HG03064 (cell line): ENCODE results near the gene ATP10D.

Experiments used
- ATAC-seq: cut with Tn5 transposase; IDR thresholded peaks from one replicate; pipeline ENCODE4 v1.9.1; 2021; ENCODE audit warnings: low read depth; ENCODE audit not compliant: unreplicated experiment

ATP10D gene

DNA sequence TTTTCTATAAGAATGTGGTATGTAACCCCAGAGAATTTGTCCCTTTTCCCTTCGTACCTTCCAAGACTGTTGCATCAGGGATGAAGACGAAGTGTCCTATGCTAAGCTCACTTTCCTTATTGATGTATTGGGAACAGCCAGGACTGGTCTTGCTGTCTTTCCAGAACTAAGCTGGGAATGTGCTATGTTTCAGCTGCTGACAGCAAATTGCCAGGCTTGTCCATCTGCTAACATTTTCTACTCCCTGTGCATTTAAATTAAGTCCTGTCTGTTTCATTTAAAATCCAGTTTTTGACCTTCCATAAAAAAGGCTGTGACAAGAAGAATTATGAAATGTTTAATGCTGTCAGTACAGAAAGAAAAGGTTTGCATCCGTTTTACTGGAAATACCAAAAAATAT is 87.9 kb downstream of the ATP10D start:
- ATAC-seq: no peak

DNA sequence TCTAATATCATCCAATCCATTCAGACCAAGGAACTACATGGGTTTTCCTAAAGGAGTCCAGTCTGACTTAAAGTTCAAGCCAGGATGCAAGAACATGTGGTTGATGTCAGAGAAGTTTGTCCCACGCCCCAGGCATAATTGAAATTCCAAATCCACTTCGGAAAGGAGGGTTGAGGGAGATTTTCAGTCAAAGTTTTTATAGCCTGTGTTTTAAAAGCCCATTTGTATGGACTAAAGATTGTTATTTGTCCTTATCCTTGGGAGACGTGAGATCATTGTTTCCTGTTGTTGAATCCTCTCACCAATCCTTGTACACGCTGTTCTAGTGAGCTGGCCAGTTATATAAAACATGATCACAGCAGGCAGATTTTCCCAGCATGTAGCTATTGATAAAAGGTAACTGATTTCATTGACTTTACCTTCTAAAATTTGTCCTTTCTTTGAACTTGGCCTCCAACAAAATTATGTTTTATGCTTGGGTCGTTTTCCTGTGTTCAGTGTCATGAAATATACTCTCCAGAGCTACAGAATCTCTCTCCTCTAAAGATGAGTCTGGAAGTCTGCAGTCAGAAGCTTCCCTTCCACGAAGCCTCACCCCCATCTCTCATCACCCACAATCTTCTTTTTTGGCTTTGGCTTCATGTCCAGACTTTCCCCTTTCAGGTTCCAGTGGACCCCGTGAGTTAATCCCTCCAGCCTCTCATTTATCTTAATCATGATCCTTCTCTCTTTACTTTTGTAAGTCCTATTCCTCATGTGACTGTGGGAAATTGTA is 92.9 kb downstream of the ATP10D start:
- ATAC-seq: no peak

DNA sequence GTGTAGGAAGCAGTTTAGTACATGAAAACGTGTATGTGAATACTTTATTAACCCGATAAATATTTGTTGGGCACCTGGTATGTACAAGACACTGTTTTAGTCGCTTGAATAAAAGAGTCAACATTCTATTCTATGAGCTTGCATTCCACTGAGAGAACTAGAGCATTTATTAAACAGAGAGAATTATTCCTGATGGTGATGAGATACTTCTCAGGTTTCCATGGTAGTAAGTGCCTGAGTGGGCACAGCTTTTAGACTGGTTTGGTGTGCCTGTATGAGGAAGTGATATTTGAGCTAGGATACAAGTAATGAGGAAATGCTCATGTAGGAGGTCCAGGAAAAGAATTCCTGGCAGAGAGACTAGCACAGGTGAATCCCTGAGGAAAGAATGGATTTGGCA is 94.2 kb downstream of the ATP10D start:
- no peak for ATAC-seq

DNA sequence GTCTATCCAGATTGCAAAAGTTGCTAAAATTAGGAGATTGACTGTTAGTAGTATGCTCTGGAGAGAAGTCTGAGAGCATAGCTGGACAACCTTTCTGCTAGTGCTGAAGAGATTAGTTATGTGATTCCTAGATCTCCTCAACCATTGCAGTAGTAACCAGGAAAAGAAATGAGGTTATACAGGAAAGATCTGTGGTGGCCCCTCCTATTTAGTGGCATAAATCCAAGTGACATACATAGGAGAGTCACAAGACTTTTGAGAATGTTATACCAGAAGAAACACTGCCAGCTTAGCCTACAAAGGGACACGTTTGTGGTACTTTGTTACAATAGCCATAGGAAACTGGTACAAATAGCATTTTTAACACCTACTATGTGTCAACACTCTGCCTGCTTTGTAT is 105.2 kb downstream of the ATP10D start:
- no peak for ATAC-seq

DNA sequence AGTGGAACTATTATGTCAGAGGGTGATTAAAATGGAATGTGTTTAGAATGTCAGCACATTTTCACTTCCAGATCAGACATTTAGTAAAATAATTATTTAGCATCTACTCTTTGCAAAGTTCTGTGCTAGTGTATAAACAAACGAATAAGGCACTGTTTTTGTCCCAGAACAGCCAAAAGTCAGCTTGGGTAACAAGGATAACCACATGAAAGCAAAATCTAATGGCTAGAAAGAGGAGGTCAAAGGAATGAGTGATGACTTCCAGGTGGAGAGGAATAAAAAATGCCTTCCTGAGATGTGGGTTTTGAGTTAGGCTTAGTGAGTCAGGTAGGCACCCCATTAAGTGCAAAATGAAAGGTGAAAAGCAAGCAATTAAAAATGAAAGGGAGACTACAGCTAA is 112.6 kb downstream of the ATP10D start:
- ATAC-seq: no peak

DNA sequence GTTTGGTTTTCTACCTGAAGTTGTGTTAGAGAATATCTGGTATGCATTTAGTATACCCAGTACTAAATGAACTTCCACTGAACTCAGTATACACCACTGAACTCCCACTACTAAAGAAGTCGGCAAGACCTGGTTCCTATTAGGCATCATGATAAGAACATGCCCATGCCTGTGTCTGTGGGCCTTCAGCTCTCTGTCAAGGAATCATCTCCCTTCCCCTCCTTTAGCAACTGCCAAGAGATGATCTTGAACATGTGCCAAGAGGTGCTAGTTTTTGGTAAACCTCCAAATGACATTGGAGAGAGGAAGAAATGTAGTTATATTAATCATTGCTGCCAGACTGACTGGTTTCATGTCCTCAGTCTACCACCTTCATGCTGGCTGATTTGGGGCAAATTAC is 113.2 kb downstream of the ATP10D start:
- no peak for ATAC-seq

DNA sequence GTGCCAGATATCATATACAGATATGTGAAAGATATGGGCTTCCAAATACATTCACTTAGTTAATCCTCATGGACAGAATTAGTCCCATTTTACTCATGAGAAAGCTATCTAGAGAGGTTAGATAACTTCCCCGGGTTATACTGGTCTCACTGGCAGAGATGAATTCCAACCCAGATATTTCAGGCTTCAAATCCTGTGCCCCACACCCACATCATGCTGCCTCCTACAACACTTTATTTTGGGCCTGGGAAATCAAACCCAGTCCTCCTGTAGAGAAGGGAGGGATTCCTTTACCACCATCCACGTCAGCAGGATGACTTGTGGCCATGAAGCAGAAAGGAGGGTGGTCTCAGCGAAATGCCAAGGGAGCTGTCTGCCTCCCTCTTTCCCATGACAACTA is 113.8 kb downstream of the ATP10D start:
- no peak for ATAC-seq

DNA sequence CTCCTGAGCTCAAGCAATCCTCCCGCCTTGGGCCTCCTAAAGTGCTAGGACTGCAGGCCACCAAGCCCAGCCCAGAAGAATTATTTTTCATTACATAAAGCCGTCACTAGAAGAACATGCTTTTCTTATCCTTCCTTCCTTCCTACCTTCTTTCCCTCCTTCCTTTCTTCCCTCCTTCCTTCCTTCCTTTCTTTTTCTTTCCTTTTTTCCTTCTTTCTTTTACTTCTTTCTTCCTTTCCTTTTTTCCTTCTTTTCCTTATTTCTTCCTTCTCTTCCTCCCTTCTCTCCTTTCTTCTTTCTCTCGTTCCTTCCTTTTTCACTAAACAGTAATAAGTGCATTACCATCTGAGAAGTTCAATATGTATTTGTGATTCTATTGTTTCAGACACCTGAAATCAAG is 121.4 kb downstream of the ATP10D start:
- ATAC-seq: no peak

DNA sequence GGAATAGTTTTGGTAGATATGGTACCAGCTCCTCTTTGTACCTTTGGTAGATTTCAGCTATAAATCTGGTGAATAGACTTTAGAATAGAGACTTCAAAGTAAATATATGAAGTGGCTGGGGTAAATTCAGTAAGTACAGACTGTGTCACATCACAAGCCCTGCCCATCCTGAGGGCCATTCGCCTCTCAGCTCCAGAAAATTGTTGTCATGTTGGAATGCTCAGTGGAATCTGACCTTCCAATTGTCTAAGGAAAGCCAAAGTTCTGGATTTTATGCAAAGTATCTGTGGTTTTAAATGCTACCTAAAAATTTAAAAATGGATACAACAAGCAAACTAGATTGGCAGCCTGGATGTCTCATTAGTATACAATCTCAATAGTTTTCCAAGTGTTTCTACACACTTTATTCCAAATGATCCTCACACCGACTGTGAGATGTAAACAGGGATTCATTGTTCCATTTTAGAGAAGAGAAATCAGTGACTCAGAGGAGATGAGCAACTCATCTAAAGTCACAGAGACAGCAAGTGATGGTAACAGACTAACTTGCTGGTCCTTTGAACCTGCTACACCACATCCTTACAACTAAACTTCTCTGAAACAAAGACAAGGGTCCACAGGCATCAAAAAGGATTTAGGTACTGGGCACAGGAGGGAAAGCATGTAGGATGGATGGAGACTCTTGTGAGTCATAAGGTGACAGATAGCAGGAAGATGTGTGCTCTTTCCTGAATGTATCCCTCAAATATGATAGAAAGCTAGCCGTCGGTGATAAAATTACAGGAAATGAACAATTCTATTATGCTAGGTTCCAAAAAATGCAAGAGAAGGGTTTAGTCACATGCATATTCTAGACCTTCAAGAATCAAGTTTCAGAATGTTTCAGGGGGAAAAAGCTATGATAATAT is 127.3 kb downstream of the ATP10D start:
- no peak for ATAC-seq

DNA sequence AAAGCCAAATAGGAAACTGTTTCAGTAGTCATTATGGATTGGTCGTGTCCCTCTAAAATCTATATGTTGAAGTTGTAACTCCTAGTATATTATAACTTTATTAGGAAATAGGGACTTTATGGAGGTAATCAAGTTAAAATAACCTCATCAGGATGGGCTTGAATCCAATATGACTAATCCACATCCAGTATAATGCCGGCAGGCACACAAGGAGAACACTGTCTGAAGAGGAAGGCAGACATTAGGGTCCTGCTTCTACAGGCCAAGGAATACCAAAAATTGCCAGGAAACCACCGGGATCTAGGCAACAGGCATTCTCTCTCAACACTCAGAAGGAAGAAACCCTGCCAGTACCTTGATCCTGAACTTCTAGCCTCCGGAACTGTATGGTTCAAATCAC is 130.3 kb downstream of the ATP10D start:
- ATAC-seq: no peak

DNA sequence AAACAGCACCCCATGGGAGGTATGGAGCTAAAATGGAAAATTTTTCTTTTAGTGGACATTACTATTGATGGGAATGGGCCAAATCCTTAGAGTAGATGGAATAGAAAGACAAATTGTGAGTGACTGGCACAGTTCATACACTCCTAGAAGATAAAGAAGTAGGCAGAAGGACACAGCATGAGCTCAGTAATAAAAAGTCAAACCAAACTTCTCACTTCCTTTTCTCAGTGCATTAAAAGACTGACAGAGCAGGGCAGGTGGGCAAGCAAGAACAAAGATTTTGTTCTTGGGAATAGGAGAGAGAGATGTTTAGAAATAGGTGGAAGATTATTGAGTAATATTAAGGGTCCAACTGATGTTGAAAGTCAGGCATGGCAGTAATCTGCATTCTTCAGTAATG is 132.5 kb downstream of the ATP10D start:
- ATAC-seq: no peak

DNA sequence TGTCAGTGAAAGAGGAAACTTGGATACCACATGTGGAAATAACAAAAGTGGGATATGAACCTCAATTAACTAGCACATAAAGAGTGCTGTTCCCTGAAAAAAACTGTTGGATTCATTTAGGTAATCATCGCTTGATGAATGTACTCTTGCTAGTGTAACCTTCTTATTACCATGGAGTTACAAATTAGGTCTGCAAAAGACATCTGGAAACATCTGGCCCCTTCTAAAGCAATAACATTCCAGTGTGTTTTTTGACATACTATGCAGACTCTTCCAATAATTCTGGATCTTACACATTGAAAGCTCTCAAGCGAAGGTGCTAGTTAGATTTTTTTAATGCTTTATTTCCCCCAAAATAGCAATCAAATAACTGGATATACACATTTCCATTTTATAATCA is 134.6 kb downstream of the ATP10D start:
- ATAC-seq: no peak

DNA sequence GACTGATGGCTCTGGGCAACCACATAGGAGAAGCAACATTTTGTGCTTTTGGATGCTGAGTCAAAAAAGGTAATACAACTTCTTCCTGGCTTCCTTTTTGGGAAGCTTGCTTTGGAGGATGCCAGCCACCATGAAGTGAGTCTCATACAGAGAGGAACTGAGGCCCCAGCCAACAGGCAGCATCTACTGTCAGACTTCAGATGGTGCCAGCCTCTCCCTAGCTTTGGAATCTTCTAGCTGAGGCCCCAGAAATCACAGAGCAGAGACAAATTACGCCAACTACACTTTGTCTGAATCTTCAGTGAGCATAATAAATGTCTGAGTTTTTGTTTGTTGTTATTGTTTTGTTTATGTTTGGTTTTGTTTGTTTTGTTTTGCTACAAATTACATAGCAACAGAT is 136.1 kb downstream of the ATP10D start:
- ATAC-seq: no peak

DNA sequence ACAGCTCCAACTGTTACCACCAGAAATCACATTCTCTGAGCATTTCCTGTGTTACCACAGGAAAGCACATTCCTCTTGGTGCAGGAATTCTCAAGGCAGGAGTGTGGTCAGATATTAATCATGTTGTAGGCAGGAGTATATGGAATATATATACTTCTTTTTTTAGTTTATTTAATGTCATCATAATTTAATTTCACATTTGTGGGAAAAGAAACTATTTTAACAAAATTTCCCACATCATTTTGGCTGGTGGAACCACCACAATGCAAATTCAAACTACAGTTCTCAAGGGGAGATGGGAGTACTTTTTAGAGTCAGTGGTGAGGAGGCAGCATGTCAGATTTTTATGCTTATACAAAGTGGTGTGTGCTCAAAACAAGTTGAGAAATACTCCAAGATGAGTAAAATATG is 139.0 kb downstream of the ATP10D start:
- ATAC-seq: no peak

DNA sequence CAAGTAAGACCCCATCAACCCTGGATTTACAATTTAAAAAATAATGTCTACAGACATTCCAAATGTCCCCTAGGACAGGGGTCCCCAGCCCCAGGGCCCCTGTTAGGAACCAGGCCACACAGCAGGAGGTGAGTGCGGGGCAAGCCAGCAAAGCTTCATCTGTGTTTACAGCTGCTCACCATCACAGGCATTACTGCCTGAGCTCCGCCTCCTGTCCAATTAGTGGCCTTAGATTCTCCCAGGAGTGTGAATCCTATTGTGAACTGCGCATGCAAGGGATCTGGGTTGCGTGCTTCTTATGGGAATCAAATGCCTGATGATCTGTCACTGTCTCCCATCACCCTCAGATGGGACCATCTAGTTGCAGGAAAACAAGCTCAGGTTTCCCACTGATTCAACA is 146.1 kb downstream of the ATP10D start:
- ATAC-seq: no peak

DNA sequence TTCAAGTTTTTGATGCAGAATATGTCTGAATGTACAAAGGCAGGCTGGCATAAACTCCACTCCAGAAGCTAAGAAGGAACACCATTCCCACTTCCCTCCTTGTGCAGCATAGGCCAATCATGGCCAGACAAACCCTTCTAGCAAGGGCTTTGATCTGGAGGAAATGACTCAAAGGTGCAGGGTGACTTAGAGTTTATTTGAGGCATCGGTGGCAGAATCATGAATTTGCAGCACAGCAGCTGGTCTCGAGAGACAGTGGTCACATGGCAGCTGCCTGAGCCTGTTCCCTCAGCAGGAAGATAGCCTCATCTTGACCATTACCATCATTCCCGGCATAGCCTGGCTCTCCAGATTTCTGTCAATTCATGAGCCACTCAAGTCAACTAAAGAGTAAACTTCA is 154.5 kb downstream of the ATP10D start:
- no peak for ATAC-seq

DNA sequence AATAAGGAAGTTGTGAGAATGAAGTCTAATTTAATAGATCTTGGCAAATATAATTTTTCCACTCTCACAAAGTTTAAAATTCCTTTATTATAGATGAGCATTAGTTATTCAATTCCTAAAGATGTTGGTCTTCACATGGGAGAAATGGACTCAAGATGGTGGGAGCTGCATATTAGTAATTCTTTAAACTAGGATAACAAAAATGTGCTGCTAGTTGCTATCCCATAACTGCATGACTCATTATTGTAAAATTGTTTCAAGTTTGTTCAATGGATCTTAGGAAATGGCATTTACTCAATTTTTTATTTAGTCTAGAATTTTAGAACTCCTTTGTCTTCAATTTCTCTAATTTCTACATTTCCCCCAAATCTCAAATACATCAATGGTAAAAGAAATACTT is 155.8 kb downstream of the ATP10D start:
- ATAC-seq: no peak

DNA sequence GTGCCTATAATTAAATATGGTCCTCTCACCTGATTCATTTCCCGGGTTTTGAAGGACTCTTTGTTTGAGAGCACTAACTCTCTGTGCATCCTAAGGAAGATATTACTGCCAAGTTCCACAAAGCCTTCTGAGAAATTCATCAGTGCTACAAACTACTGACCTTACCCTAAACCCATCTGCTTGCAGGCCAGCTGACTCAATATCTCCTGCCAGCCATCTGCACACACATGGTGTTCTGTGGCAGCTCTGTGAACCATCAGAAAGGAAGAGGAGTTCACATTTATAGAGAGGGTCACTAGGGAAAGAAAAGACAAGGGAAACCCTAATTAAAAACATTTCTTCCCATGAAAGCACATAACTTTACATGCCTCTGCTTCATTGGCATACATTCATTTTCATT is 156.7 kb downstream of the ATP10D start:
- ATAC-seq: no peak

DNA sequence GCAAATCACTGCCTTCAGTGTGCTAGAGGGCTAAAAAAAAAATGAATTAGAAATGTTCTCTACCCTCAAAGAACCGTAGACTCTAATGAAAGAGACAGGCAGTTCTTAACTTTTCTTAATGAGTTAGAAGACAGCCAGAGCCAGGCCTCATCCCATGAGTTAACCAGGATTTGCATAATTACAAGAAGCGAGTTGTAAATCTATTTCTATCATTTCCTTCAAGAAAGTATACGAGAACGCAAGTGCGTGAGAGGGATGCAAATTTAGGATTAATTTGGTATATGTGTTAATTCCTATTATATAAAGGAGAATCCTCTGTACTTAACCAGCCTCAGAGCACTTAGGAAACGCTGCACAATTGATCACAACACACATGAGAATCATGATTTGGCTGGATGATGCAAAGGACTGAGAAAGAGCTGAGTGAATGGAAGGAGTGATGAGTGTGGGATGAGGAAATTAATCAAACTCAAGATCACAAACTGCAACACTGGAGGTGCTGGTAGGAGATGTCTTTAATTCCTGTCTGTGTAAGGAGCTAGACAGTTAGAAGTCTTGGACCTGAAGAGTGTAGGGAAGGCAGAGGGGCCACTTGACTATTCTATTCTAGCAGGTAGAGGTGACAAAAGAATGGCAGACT is 157.2 kb downstream of the ATP10D start:
- no peak for ATAC-seq
